Measurements from ENCODE around the gene KNCN. TPM values are rescaled to one million over a fixed set of nuclear protein-coding genes. Genes with fewer than 3 reads are reported as not detected.

The KNCN gene
- polyA plus RNA-seq, 1 experiment: not detected

GRCh38 chr1:46510998-46511365 is 40.5 kb downstream of the KNCN start:
- Histone ChIP-seq H3K4me3 (ENCODE audit: low read depth, low read length) (no peak overlapping the region), H3K27ac (ENCODE audit: low read depth, low read length) (no peak overlapping the region), H3K9me3 (ENCODE audit: control insufficient read depth, insufficient read depth, low read length) (no peaks in the 10 kb centered on the region; the same call in 1 of the 2 replicates), H3K27me3 (ENCODE audit: control insufficient read depth, insufficient read depth, low read length) (peaks cover 14% of the 10 kb centered on the region)
- CTCF ChIA-PET: interaction anchor here (1.1 kb wide), 1 partner anchor 37 kb away, joined by 3 read pairs; no protein-coding TSS in a partner anchor
- no peak for TF ChIP-seq CTCF (IDR thresholded peaks at IDR 0.05; ENCODE audit: low read depth, low read length)
- POLR2A ChIA-PET: no interaction called here
- DNase-seq (ENCODE audit: low read depth, low spot score): no peak

GRCh38 chr1:46510341-46510997 is 41.0 kb downstream of the KNCN start:
- Histone ChIP-seq H3K27me3 (ENCODE audit: control insufficient read depth, insufficient read depth, low read length) (peaks cover 11% of the 10 kb centered on the region), H3K4me3 (ENCODE audit: low read depth, low read length) (no peak overlapping the region), H3K9me3 (ENCODE audit: control insufficient read depth, insufficient read depth, low read length) (no peaks in the 10 kb centered on the region; the same call in 1 of the 2 replicates), H3K27ac (ENCODE audit: low read depth, low read length) (no peak overlapping the region)
- ChIA-PET CTCF (no interaction called here), POLR2A (no interaction called here)
- no peak for TF ChIP-seq CTCF (IDR thresholded peaks at IDR 0.05; ENCODE audit: low read depth, low read length)
- DNase-seq (ENCODE audit: low read depth, low spot score): no peak

DNA sequence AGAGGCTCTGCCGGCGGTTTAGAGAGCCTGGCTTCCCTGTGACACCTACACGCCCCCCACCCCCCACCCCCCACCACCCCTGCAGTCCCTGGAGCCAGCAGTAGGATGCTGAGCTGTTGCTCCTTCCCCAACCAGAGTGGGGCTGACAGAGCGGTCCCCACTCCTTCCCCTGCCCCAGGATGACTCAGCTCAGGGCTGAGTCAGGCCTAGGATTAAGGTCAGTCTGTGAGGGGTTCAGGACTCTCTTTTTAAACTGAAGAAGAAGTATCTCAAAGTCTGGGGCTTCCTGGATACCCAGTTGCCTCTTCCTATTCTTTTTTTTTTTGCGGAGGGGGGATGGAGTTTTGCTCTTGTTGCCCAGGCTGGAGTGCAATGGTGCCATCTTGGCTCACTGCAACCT is 42.7 kb downstream of the KNCN start:
- Histone ChIP-seq H3K4me3 (ENCODE audit: low read depth, low read length) (no peak overlapping the region), H3K9me3 (ENCODE audit: control insufficient read depth, insufficient read depth, low read length) (no peaks in the 10 kb centered on the region; the same call in 1 of the 2 replicates), H3K27ac (ENCODE audit: low read depth, low read length) (no peak overlapping the region), H3K27me3 (ENCODE audit: control insufficient read depth, insufficient read depth, low read length) (peaks cover 5% of the 10 kb centered on the region)
- DNase-seq (ENCODE audit: low read depth, low spot score): no peak
- TF ChIP-seq CTCF (IDR thresholded peaks at IDR 0.05; ENCODE audit: low read depth, low read length): no peak
- ChIA-PET CTCF (interaction anchor here (0.6 kb wide), 1 partner anchor 1490 kb away, joined by 4 read pairs; no protein-coding TSS in a partner anchor), POLR2A (no interaction called here)

- Histone ChIP-seq H3K27ac (ENCODE audit: low read depth, low read length) (no peak overlapping the region), H3K9me3 (ENCODE audit: control insufficient read depth, insufficient read depth, low read length) (no peaks in the 10 kb centered on the region), H3K4me3 (ENCODE audit: low read depth, low read length) (no peak overlapping the region), H3K27me3 (ENCODE audit: control insufficient read depth, insufficient read depth, low read length) (peaks cover 18% of the 10 kb centered on the region)
- no peak for TF ChIP-seq CTCF (IDR thresholded peaks at IDR 0.05; ENCODE audit: low read depth, low read length)
- ChIA-PET CTCF (interaction anchor here (0.9 kb wide), 1 partner anchor 23 kb away, joined by 3 read pairs; no protein-coding TSS in a partner anchor), POLR2A (no interaction called here)
- no peak for DNase-seq (ENCODE audit: low read depth, low spot score)
These were observed 44.8 kb downstream of the KNCN start for GRCh38 chr1:46506470-46507219.

DNA sequence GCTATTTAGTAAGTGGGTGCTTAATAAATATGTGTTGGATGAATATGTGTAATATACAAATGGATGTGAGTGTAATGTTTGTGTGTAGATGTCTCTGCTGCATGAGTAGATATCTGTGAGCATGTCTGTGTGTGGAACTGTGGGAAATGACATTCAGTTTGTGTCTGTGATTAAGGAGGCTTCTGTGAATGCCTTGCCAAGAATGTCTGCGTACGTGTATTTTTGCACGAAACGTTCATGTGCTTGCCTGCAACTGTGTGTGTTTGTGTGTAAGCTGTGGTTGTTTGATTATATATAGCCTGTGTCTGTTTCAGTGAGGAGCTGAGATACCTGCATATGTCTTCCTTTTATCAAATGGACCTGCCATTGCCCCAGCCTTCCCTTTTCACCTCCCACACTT is 48.0 kb downstream of the KNCN start:
- DNase-seq (ENCODE audit: low read depth, low spot score): no peak
- H3K27ac ChIP-seq (ENCODE audit: low read depth, low read length): no peak overlapping the region
- no peak for TF ChIP-seq CTCF (IDR thresholded peaks at IDR 0.05; ENCODE audit: low read depth, low read length)
- POLR2A ChIA-PET: no interaction called here
- H3K9me3 ChIP-seq (ENCODE audit: control insufficient read depth, insufficient read depth, low read length): no peaks in the 10 kb centered on the region
- CTCF ChIA-PET: interaction anchor here (1.4 kb wide), 1 partner anchor 24 kb away, joined by 3 read pairs; no protein-coding TSS in a partner anchor
- peaks cover 38% of the 10 kb centered on the region for H3K27me3 ChIP-seq (ENCODE audit: control insufficient read depth, insufficient read depth, low read length)
- no peak overlapping the region for H3K4me3 ChIP-seq (ENCODE audit: low read depth, low read length)

Data from AG04450 (cell line).